ENCODE measurements around the gene PIH1D1.

GRCh38 chr19:49442354-49442753, 9.3 kb downstream of the PIH1D1 start:
- TF ChIP-seq CTCF (conservative IDR thresholded peaks at IDR 0.05; ENCODE audit: low read length) (no peak), EZH2phosphoT487 (IDR thresholded peaks at IDR 0.05; ENCODE audit: borderline replicate concordance) (no peak)

Data from Loucy (cell line).